Glutamatergic neuron (in vitro differentiated cells): Measurements from ENCODE around the gene EIF4H. TPM values are rescaled to one million over a fixed set of nuclear protein-coding genes. Genes with fewer than 3 reads are reported as not detected.
A peak's percentile ranks its signal among the peaks of the same experiment; 100 is the strongest.
"Not testable (repeated sequence)": the region's sequence is repeated elsewhere in the genome, so short reads cannot be mapped to it uniquely, and the experiment has no call there.

Source experiments
- DNase-seq: peaks from one replicate; pipeline ENCODE4 v3.0.0; 2022
- H3K27ac Mint-ChIP-seq: one replicate; pipeline ENCODE4 v1.8.0; 2020; ENCODE audit warnings: mild to moderate bottlenecking, mixed read lengths, inconsistent platforms; ENCODE audit not compliant: unreplicated experiment
- H3K27me3 Mint-ChIP-seq: one replicate; pipeline ENCODE4 v1.8.0; 2020; ENCODE audit warnings: mild to moderate bottlenecking, moderate library complexity, mixed read lengths, inconsistent platforms; ENCODE audit not compliant: unreplicated experiment
- H3K36me3 Mint-ChIP-seq: one replicate; pipeline ENCODE4 v1.8.0; 2020; ENCODE audit warnings: mild to moderate bottlenecking, mixed read lengths, inconsistent platforms; ENCODE audit not compliant: unreplicated experiment
- H3K4me1 Mint-ChIP-seq: one replicate; pipeline ENCODE4 v1.8.0; 2020; ENCODE audit warnings: mild to moderate bottlenecking, low read depth, mixed read lengths, inconsistent platforms; ENCODE audit not compliant: unreplicated experiment
- H3K4me3 Mint-ChIP-seq: one replicate; pipeline ENCODE4 v1.8.0; 2020; ENCODE audit warnings: mild to moderate bottlenecking, mixed read lengths, inconsistent platforms; ENCODE audit not compliant: unreplicated experiment
- H3K9me3 Mint-ChIP-seq: one replicate; pipeline ENCODE4 v1.8.0; 2020; ENCODE audit warnings: mild to moderate bottlenecking, moderate library complexity, mixed read lengths, inconsistent platforms; ENCODE audit not compliant: unreplicated experiment
- total RNA-seq: library from RNA; stranded (reverse); fragmentation: NEBNext Ultra II Directional; extraction: Animal tissue kit (Norgen Biotek cat#: 25700); gene quantifications from one replicate; pipeline ENCODE4 v1.2.1, GENCODE V29; 2021; ENCODE audit not compliant: unreplicated experiment
- TF ChIP-seq, protein P1 (sequence below): fragments of 200-600 bp; sonication (generic); IDR thresholded peaks from one replicate; pipeline ENCODE4 v1.5.0; 2021; ENCODE audit not compliant: partially characterized antibody, unreplicated experiment

EIF4H gene
- total RNA-seq, 1 donor from 2014 or later, result 234 TPM

- no peaks in the 10 kb centered on the region for H3K9me3 Mint-ChIP-seq
- no peak overlapping the region for H3K4me3 Mint-ChIP-seq
- no peak for DNase-seq
- no peaks in the 10 kb centered on the region for H3K4me1 Mint-ChIP-seq
- TF ChIP-seq, protein P1, sequence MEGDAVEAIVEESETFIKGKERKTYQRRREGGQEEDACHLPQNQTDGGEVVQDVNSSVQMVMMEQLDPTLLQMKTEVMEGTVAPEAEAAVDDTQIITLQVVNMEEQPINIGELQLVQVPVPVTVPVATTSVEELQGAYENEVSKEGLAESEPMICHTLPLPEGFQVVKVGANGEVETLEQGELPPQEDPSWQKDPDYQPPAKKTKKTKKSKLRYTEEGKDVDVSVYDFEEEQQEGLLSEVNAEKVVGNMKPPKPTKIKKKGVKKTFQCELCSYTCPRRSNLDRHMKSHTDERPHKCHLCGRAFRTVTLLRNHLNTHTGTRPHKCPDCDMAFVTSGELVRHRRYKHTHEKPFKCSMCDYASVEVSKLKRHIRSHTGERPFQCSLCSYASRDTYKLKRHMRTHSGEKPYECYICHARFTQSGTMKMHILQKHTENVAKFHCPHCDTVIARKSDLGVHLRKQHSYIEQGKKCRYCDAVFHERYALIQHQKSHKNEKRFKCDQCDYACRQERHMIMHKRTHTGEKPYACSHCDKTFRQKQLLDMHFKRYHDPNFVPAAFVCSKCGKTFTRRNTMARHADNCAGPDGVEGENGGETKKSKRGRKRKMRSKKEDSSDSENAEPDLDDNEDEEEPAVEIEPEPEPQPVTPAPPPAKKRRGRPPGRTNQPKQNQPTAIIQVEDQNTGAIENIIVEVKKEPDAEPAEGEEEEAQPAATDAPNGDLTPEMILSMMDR, result no peak
- no peak overlapping the region for H3K27ac Mint-ChIP-seq
- H3K27me3 Mint-ChIP-seq, result peaks cover 1% of the 10 kb centered on the region
- no peaks in the 10 kb centered on the region for H3K36me3 Mint-ChIP-seq
Observed at GRCh38 chr7:74157605-74158004, 16.6 kb upstream of the EIF4H start.

GRCh38 chr7:74164985-74165456, 9.1 kb upstream of the EIF4H start:
- Mint-ChIP-seq H3K27ac (no peak overlapping the region), H3K4me1 (no peaks in the 10 kb centered on the region), H3K36me3 (peaks cover 5% of the 10 kb centered on the region), H3K4me3 (no peak overlapping the region), H3K27me3 (peaks cover 4% of the 10 kb centered on the region), H3K9me3 (no peaks in the 10 kb centered on the region)
- peak; percentile 22 for DNase-seq
- TF ChIP-seq, protein P1, result peak; percentile 20

GRCh38 chr7:74165867-74166593, 8.1 kb upstream of the EIF4H start:
- Mint-ChIP-seq H3K4me3 (no peak overlapping the region), H3K36me3 (peaks cover 5% of the 10 kb centered on the region), H3K27me3 (peaks cover 4% of the 10 kb centered on the region), H3K9me3 (no peaks in the 10 kb centered on the region), H3K4me1 (no peaks in the 10 kb centered on the region), H3K27ac (no peak overlapping the region)
- DNase-seq, result no peak
- TF ChIP-seq, protein P1, result no peak

GRCh38 chr7:74167324-74167723, 6.8 kb upstream of the EIF4H start:
- H3K4me3 Mint-ChIP-seq, DNase-seq, H3K36me3 Mint-ChIP-seq, H3K4me1 Mint-ChIP-seq, H3K27ac Mint-ChIP-seq, H3K27me3 Mint-ChIP-seq, H3K9me3 Mint-ChIP-seq: not testable (repeated sequence)

GRCh38 chr7:74173074-74173473, 1.1 kb upstream of the EIF4H start:
- H3K4me1 Mint-ChIP-seq, result peaks cover 14% of the 10 kb centered on the region
- H3K27me3 Mint-ChIP-seq, result peaks cover 11% of the 10 kb centered on the region
- no peaks in the 10 kb centered on the region for H3K36me3 Mint-ChIP-seq
- H3K9me3 Mint-ChIP-seq, result peaks cover 5% of the 10 kb centered on the region
- peak overlapping the region; percentile 97 for H3K27ac Mint-ChIP-seq
- TF ChIP-seq, protein P1, result no peak
- H3K4me3 Mint-ChIP-seq, result peak overlapping the region; percentile 94
- peak; percentile 30 for DNase-seq
